GM18502 (cell line): ENCODE results near the gene FCHSD2.
A peak's percentile ranks its signal among the peaks of the same experiment; 100 is the strongest.
"Not testable (repeated sequence)": the region's sequence is repeated elsewhere in the genome, so short reads cannot be mapped to it uniquely, and the experiment has no call there.

ENCODE experiments used
- ATAC-seq: cut with Tn5 transposase; IDR thresholded peaks from one replicate; pipeline ENCODE4 v1.9.1; 2021; ENCODE audit warnings: mild to moderate bottlenecking; ENCODE audit not compliant: unreplicated experiment, poor library complexity

FCHSD2 gene

GRCh38 chr11:73152861-73153483 lies 10.9 kb upstream of the FCHSD2 start:
- peak; percentile 71 for ATAC-seq

GRCh38 chr11:73152086-73152853 lies 10.2 kb upstream of the FCHSD2 start:
- ATAC-seq, result no peak

GRCh38 chr11:73151416-73151815 lies 9.3 kb upstream of the FCHSD2 start:
- no peak for ATAC-seq

GRCh38 chr11:73149105-73149504 lies 7.0 kb upstream of the FCHSD2 start:
- ATAC-seq, result no peak

- ATAC-seq, result no peak
Measured at GRCh38 chr11:73147771-73148681, 5.9 kb upstream of the FCHSD2 start.

- no peak for ATAC-seq
Measured at GRCh38 chr11:73145986-73146575, 4.0 kb upstream of the FCHSD2 start.

- no peak for ATAC-seq
Measured at GRCh38 chr11:73143126-73143838, 1.2 kb upstream of the FCHSD2 start.

GRCh38 chr11:73141309-73142127 lies 600 bp downstream of the FCHSD2 start:
- ATAC-seq, result peak; percentile 29

- no peak for ATAC-seq
Measured at GRCh38 chr11:73141031-73141308, 1.1 kb downstream of the FCHSD2 start.

GRCh38 chr11:73140213-73141030 lies 1.7 kb downstream of the FCHSD2 start:
- no peak for ATAC-seq

GRCh38 chr11:73139476-73140198 lies 2.5 kb downstream of the FCHSD2 start:
- no peak for ATAC-seq

GRCh38 chr11:73137944-73138274 lies 4.2 kb downstream of the FCHSD2 start:
- no peak for ATAC-seq

GRCh38 chr11:73137262-73137943 lies 4.7 kb downstream of the FCHSD2 start:
- no peak for ATAC-seq

- not testable (repeated sequence) for ATAC-seq
Measured at GRCh38 chr11:73136722-73137121, 5.4 kb downstream of the FCHSD2 start.

- no peak for ATAC-seq
Measured at GRCh38 chr11:73135346-73136284, 6.5 kb downstream of the FCHSD2 start.

GRCh38 chr11:73132349-73132748 lies 9.8 kb downstream of the FCHSD2 start:
- not testable (repeated sequence) for ATAC-seq
